IMR-90 (cell line): ENCODE measurements around the gene CARNS1. TPM values are rescaled to one million over a fixed set of nuclear protein-coding genes. Genes with fewer than 3 reads are reported as not detected.

Experiments
- ATAC-seq: fragments of 200-7000 bp; cut with Tn5 transposase; 2 replicates; pipeline ENCODE4 v1.9.1; 2020; ENCODE audit warnings: low read depth, mild to moderate bottlenecking, moderate library complexity
- BruUV-seq: library from RNA; stranded (reverse); fragments of 400-500 nt; replicated peaks from 2 replicates; lab custom pipeline; 2021; lab: Mats Ljungman, UMichigan
- CTCF ChIA-PET: fragments of 300-600 bp; formaldehyde crosslinking; extraction: SDS; loops from one replicate; lab custom pipeline; 2021; ENCODE audit warnings: antibody characterized with exemption; lab: Yijun Ruan, JAX
- POLR2A ChIA-PET: fragments of 300-600 bp; sonication (Branson Sonifier 250); formaldehyde crosslinking; loops from one replicate; lab custom pipeline; 2022; ENCODE audit warnings: antibody characterized with exemption; ENCODE audit not compliant: unreplicated experiment; lab: Charles Lee
- DNase-seq: peaks from one replicate; pipeline ENCODE4 v3.0.0; 2013
- H2AFZ ChIP-seq: replicated peaks from 2 replicates; pipeline ENCODE3; 2013; ENCODE audit warnings: low read length, mild to moderate bottlenecking; ENCODE audit not compliant: poor library complexity
- H2AK5ac ChIP-seq: 2 replicates; pipeline ENCODE4 v1.6.1; 2013; ENCODE audit warnings: low read depth, low read length, inconsistent platforms
- H2AK9ac ChIP-seq: replicated peaks from 2 replicates; pipeline ENCODE3; 2013; ENCODE audit warnings: mild to moderate bottlenecking, low read depth, low read length, moderate library complexity; ENCODE audit not compliant: poor library complexity
- H2BK120ac ChIP-seq: 2 replicates; pipeline ENCODE4 v1.6.1; 2013; ENCODE audit warnings: low read depth, low read length, inconsistent platforms
- H2BK15ac ChIP-seq: 3 replicates; pipeline ENCODE4 v1.6.1; 2013; ENCODE audit warnings: low read depth, low read length, inconsistent platforms
- H2BK20ac ChIP-seq: 2 replicates; pipeline ENCODE4 v1.6.1; 2013; ENCODE audit warnings: low read depth, mild to moderate bottlenecking, inconsistent platforms, low read length, moderate library complexity
- H2BK5ac ChIP-seq: 2 replicates; pipeline ENCODE4 v1.6.1; 2013; ENCODE audit warnings: mild to moderate bottlenecking, low read depth, low read length, inconsistent platforms; ENCODE audit not compliant: poor library complexity, severe bottlenecking
- H3K14ac ChIP-seq: replicated peaks from 2 replicates; pipeline ENCODE4 v1.6.1; 2013; ENCODE audit warnings: low read depth, low read length, inconsistent platforms
- H3K18ac ChIP-seq: 2 replicates; pipeline ENCODE4 v1.6.1; 2013; ENCODE audit warnings: low read depth, low read length, control low read depth
- H3K23ac ChIP-seq: 2 replicates; pipeline ENCODE4 v1.6.1; 2013; ENCODE audit warnings: low read depth, low read length, inconsistent platforms
- H3K27ac ChIP-seq: 2 replicates; pipeline ENCODE4 v1.5.1; 2013; ENCODE audit warnings: mild to moderate bottlenecking, control low read depth, low read length; ENCODE audit not compliant: insufficient read depth
- H3K27me3 ChIP-seq: 2 replicates; pipeline ENCODE4 v1.6.1; 2013; ENCODE audit warnings: low read length; ENCODE audit not compliant: control insufficient read depth, insufficient read depth
- H3K36me3 ChIP-seq: 2 replicates; pipeline ENCODE4 v1.6.1; 2013; ENCODE audit warnings: low read length, mixed read lengths; ENCODE audit not compliant: control insufficient read depth, insufficient read depth
- H3K4ac ChIP-seq: 2 replicates; pipeline ENCODE4 v1.6.1; 2013; ENCODE audit warnings: low read depth, low read length, inconsistent platforms
- H3K4me1 ChIP-seq: 2 replicates; pipeline ENCODE4 v1.6.1; 2013; ENCODE audit warnings: low read length, mixed read lengths; ENCODE audit not compliant: control insufficient read depth, insufficient read depth
- H3K4me2 ChIP-seq: 2 replicates; pipeline ENCODE4 v1.6.1; 2013; ENCODE audit warnings: low read depth, mild to moderate bottlenecking, control low read depth, low read length, moderate library complexity
- H3K4me3 ChIP-seq: 2 replicates; pipeline ENCODE4 v1.5.1; 2013; ENCODE audit warnings: low read depth, mild to moderate bottlenecking, control low read depth, low read length, moderate library complexity; ENCODE audit not compliant: insufficient read depth
- H3K56ac ChIP-seq: 2 replicates; pipeline ENCODE4 v1.6.1; 2013; ENCODE audit warnings: low read length, inconsistent platforms; ENCODE audit not compliant: insufficient read depth; ENCODE audit errors: extremely low read depth
- H3K79me1 ChIP-seq, 2 experiments: 2 replicates each; pipeline ENCODE4 v1.6.1; 2013; ENCODE audit warnings: low read length in 2 of 2, inconsistent platforms in 1 of 2, low read depth in 1 of 2
- H3K9ac ChIP-seq: 2 replicates; pipeline ENCODE4 v1.6.1; 2013; ENCODE audit warnings: low read depth, low read length, control low read depth
- H3K9me1 ChIP-seq: 2 replicates; pipeline ENCODE4 v1.6.1; 2013; ENCODE audit warnings: low read length, inconsistent platforms; ENCODE audit not compliant: insufficient read depth
- H3K9me3 ChIP-seq: 2 replicates; pipeline ENCODE4 v1.6.1; 2013; ENCODE audit warnings: low read length; ENCODE audit not compliant: control insufficient read depth, insufficient read depth
- H4K20me1 ChIP-seq: 2 replicates; pipeline ENCODE4 v1.6.1; 2013; ENCODE audit warnings: low read length, inconsistent platforms; ENCODE audit not compliant: insufficient read depth
- H4K5ac ChIP-seq: 2 replicates; pipeline ENCODE4 v1.6.1; 2013; ENCODE audit warnings: mild to moderate bottlenecking, low read depth, low read length, control low read depth
- H4K8ac ChIP-seq, 2 experiments: 2 replicates each; pipeline ENCODE4 v1.6.1; 2013; ENCODE audit warnings: low read depth in 2 of 2, low read length in 2 of 2, control low read depth in 1 of 2, inconsistent platforms in 1 of 2
- H4K91ac ChIP-seq: 2 replicates; pipeline ENCODE4 v1.6.1; 2013; ENCODE audit warnings: low read depth, low read length, inconsistent platforms; ENCODE audit not compliant: insufficient read depth
- BHLHE40 ChIP-seq: fragments of 150-350 bp; IDR thresholded peaks from 2 replicates; pipeline ENCODE4 v1.6.1; 2016; ENCODE audit warnings: mild to moderate bottlenecking, low read depth, low read length
- CEBPB ChIP-seq: IDR thresholded peaks from 2 replicates; pipeline ENCODE4 v1.6.1; 2012; ENCODE audit warnings: low read depth, low read length, improper control_type of control experiment
- CHD1 ChIP-seq: IDR thresholded peaks from 2 replicates; pipeline ENCODE4 v1.6.1; 2012; ENCODE audit warnings: low read depth, low read length, improper control_type of control experiment
- CTCF ChIP-seq: conservative IDR thresholded peaks from 2 replicates; pipeline ENCODE4 v1.5.1; 2012; ENCODE audit warnings: mild to moderate bottlenecking, low read depth, low read length, improper control_type of control experiment
- ELK1 ChIP-seq: fragments of 150-350 bp; IDR thresholded peaks from 2 replicates; pipeline ENCODE4 v1.6.1; 2016; ENCODE audit warnings: low read depth, mild to moderate bottlenecking, low read length, moderate library complexity, borderline replicate concordance
- MAFK ChIP-seq: IDR thresholded peaks from 2 replicates; pipeline ENCODE4 v1.6.1; 2012; ENCODE audit warnings: low read depth, low read length, improper control_type of control experiment
- MXI1 ChIP-seq: IDR thresholded peaks from 2 replicates; pipeline ENCODE4 v1.6.1; 2012; ENCODE audit warnings: low read depth, mild to moderate bottlenecking, low read length, moderate library complexity, borderline replicate concordance
- NFE2L2 ChIP-seq: fragments of 150-350 bp; IDR thresholded peaks from 2 replicates; pipeline ENCODE4 v1.6.1; 2016; ENCODE audit warnings: low read depth, mild to moderate bottlenecking, low read length
- POLR2A ChIP-seq: IDR thresholded peaks from 2 replicates; pipeline ENCODE4 v1.6.1; 2012; ENCODE audit warnings: mild to moderate bottlenecking, low read depth, low read length
- RAD21 ChIP-seq: IDR thresholded peaks from 2 replicates; pipeline ENCODE4 v1.6.1; 2012; ENCODE audit warnings: low read length, improper control_type of control experiment
- RCOR1 ChIP-seq: IDR thresholded peaks from 2 replicates; pipeline ENCODE4 v1.6.1; 2012; ENCODE audit warnings: mild to moderate bottlenecking, low read length, improper control_type of control experiment; ENCODE audit not compliant: insufficient replicate concordance
- RFX5 ChIP-seq: IDR thresholded peaks from 2 replicates; pipeline ENCODE4 v1.8.0; 2012; ENCODE audit warnings: low read depth, mild to moderate bottlenecking, low read length, moderate library complexity
- SMC3 ChIP-seq: fragments of 150-350 bp; IDR thresholded peaks from 2 replicates; pipeline ENCODE4 v1.6.1; 2016; ENCODE audit warnings: low read depth, mild to moderate bottlenecking, antibody characterized with exemption, low read length, moderate library complexity
- USF2 ChIP-seq: fragments of 150-350 bp; IDR thresholded peaks from 2 replicates; pipeline ENCODE4 v1.6.1; 2017; ENCODE audit warnings: mild to moderate bottlenecking, antibody characterized with exemption, low read length, low read depth
- WGBS, 2 experiments: methylation state at CpG; one replicate each; pipeline versions ENCODE4 v1.1.5 to v1.1.7; 2013; ENCODE audit warnings: missing lambda C conversion rate in 2 of 2; ENCODE audit not compliant: insufficient read length in 1 of 2; ENCODE audit errors: extremely low coverage in 2 of 2; 5-methylcytosine and 5-hydroxymethylcytosine counted together
- dilution Hi-C: fragments of 300-500 bp; cut with HindIII; formaldehyde crosslinking; loops from one replicate; pipeline ENCODE4 v1.14.3; 2018; ENCODE audit warnings: low sequenced_read_pairs; ENCODE audit not compliant: unreplicated experiment
- in situ Hi-C: fragments of 300-500 bp; cut with MboI; formaldehyde crosslinking; loops from 3 replicates; pipeline ENCODE4 v1.14.3; 2019; ENCODE audit warnings: low sequenced_read_pairs, inconsistent platforms, mixed read lengths
- intact Hi-C: fragments of 100-400 bp; cut with micrococcal nuclease; formaldehyde crosslinking; loops from 2 replicates; pipeline ENCODE4 v1.10.0; 2022
- polyA plus RNA-seq, 3 experiments: library from polyadenylated mRNA; depleted of rRNA; stranded (reverse); fragments of >200 nt; gene quantifications; 2 replicates each; pipeline ENCODE4 v1.2.3, GENCODE V29; 2012; ENCODE audit warnings: low replicate concordance in 1 of 3
- total RNA-seq: library from RNA; depleted of rRNA; stranded (reverse); fragments of >200 nt; gene quantifications from 2 replicates; pipeline ENCODE4 v1.2.3, GENCODE V29; 2012

CARNS1 gene
- total and polyA plus RNA-seq, 2 of the 4 experiments (the other 2 are of a cell fraction), result under 0.01 to 0.32 TPM

GRCh38 chr11:67405688-67406339 lies 9.7 kb upstream of the CARNS1 start:
- Histone ChIP-seq H3K79me1 (peaks cover 2 to 6% of the 10 kb centered on the region in 2 experiments; a peak in 3 of 4 replicates), H3K4ac (no peak overlapping the region), H3K4me1 (peaks cover 3% of the 10 kb centered on the region), H3K4me2 (no peak overlapping the region), H3K9me3 (no peaks in the 10 kb centered on the region), H3K18ac (no peak overlapping the region), H4K5ac (no peak overlapping the region), H2AFZ (peak overlapping the region; percentile 19), H3K27ac (no peak overlapping the region), H2BK5ac (no peak overlapping the region), H4K20me1 (peaks cover 5% of the 10 kb centered on the region), H2AK9ac (no peak overlapping the region), H3K4me3 (no peak overlapping the region), H4K8ac (no peak overlapping the region), H2BK20ac (no peak overlapping the region), H3K14ac (no peak overlapping the region), H4K91ac (no peak overlapping the region), H3K27me3 (peaks cover 33% of the 10 kb centered on the region), H2BK120ac (no peak overlapping the region), H2AK5ac (no peak overlapping the region), H3K9ac (no peak overlapping the region), H3K23ac (no peak overlapping the region), H3K36me3 (no peaks in the 10 kb centered on the region), H3K56ac (no peak overlapping the region), H2BK15ac (no peak overlapping the region), H3K9me1 (no peaks in the 10 kb centered on the region)
- WGBS, 2 experiments, result 57% methylated on average over 5 of the region's 9 CpGs; no CpG with 5 or more reads in 1 of the 2 experiments
- no peak for DNase-seq
- in situ Hi-C loops, result no loop called here
- no TSS peak for BruUV-seq
- no peak for ATAC-seq
- no peak for TF ChIP-seq POLR2A
- no peak for TF ChIP-seq ELK1
- TF ChIP-seq CEBPB, result no peak
- TF ChIP-seq MAFK, result no peak
- TF ChIP-seq CHD1, result no peak
- no peak for TF ChIP-seq USF2
- TF ChIP-seq RFX5, result no peak
- TF ChIP-seq BHLHE40, result no peak
- no peak for TF ChIP-seq CTCF
- no peak for TF ChIP-seq MXI1
- TF ChIP-seq RAD21, result no peak
- TF ChIP-seq NFE2L2, result no peak
- no peak for TF ChIP-seq SMC3
- TF ChIP-seq RCOR1, result no peak
- dilution Hi-C loops, result no loop called here
- CTCF ChIA-PET, result no interaction called here
- intact Hi-C loops, result no loop called here
- POLR2A ChIA-PET, result no interaction called here
